ENCODE data around the gene GAB2.

GAB2 gene

DNA sequence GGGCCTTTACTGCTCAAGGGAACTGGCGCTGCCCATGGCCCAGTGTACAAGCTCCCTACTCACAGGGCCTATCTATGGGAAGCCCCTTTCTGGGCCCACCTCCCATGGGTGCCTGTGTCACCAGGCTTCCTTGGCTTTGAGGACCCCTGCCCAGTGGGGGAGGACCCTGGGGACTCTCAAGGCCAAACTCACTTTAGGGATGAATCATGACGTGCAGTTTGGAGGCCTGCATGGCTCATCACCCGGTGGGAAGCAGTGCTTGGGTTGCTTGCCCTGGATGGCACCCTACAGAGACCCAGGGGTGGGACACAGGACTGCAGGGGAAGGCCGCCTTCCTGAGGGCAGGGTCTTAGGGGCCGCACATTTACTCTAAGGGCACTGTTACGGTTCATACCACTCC is 245.7 kb downstream of the GAB2 start:
- DNase-seq: no peak

DNA sequence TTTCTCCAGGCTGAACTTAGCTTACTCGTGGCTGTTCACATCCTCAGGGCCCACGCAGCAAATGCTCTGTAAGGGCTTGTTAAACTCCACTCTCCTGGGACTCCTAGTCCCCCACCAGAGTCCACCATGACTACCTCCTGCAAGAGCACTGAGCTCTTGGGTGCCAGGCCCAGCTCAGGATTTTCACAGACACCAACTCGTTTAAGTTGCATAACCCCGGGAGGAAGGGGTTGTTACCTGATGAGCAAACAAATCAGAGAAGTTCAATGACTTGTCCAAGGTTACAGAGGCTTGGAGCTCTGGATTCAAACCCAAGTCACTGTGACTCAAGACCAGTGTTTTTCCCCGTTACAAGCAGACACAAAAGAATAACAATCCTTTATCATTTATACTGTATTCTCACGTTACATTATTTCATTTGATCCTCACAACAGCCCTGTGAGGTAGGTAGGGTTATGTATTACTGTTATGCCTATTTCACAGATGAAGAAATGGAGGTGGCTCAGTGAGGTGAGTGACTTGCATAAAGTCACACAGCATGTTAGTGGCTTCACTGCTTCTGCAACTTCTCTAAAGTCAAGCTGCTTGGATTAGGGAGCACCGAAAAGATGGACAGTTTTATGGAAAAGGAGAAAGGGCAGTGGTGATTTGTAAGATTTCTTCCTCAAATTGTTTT is 246.6 kb downstream of the GAB2 start:
- DNase-seq: no peak

DNA sequence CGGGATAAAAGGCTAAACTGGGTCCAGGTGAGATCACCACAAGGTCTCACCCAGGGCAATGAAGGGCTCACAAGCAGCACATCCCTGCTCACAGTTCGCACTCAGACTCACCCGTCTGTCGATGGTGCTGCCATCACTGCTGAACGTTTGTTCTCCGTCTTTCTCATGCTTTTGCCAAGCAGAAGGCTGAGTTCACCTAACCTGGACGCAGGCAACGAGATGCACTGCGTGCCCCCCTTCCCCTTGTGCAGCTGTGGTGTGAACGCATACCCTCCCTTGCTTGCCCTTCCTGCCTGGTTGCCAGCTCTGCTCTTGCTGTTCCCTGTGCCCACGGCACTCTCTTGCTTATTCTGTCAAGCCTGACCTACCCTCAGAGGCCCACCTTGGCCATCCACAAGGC is 247.2 kb downstream of the GAB2 start:
- no peak for DNase-seq

DNA sequence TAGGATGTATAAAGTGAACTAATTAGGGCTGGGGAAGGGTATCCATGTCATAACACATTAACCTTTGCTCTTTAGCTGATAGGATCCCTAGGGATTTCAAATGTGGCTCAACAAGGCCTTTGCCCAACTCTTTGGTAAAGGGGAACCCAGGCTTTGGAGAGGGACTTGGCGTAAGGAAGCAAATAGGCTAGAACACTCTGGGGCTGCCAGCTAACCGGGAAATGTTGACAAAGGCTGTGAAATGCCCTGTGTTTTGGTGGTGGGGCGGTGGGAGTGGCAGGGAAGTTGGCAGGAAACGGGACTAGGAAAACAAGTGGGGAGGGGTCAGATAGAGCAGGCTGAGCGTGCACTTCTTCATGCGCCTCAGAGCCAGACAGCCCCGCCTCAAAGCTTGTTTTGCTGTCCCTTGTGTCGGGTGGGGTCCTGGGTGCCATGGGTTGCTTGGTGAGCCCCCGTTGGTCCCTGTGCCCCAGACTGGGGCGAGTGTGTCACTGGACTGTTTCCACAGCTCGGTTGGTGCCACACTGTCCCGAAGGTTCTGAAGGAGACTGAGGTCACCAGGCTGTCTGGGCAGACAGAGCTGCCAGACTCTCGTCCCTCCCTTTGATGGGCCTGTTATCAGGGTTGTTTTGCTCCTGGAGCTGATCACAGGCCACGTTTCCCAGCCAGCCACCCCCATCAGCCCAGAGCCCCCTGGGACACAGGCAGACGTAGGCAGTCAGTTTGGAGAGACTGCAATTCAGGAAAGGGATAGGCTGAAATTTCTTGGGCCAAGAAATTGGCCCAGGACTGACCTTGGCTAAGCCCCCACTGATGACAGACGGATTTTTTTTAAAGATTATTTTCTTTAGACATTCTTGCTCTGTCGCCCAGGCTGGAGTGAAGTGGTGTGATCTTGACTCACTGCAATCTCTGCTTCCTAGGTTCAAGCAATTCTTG is 248.8 kb downstream of the GAB2 start:
- DNase-seq: no peak

DNA sequence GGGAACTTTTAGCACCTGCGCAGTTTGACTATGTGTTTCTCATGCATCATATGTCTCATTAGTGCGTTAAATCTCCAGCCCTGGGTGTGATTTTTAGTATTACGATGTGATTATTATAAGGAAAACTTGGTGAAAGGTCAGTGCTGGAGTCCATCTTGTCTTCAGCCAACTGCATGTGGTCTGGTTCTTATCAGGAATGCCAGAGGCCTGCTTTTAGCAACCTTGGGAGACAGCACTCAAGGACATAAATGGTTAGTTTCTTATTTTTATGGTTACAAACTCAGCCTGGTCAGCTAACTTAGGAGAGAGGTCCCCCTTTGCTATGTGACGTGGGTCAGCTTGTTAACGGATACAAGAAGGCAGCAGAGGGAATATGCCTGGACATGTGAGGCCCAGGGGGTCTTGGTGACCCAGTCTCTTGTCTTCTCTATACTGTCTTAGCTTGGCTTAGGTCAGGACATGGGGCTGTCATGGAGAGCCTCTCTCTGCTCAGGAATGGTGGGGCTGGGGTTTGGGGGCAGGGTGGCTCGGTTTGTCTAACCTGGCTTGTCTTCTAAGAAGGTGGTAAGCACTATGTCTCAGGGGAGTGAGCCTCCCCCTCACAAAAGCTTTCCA is 250.7 kb downstream of the GAB2 start:
- DNase-seq: no peak

Measured in CD4-positive, alpha-beta T cell treated with Interleukin-4 for 1 hour (primary cell).